HEK293 (cell line): ENCODE results near the gene MAK.
A peak's percentile ranks its signal among the peaks of the same experiment; 100 is the strongest.

Experiments
- AEBP2 ChIP-seq: fragments of 450-650 bp; formaldehyde crosslinking; IDR thresholded peaks from 2 replicates; pipeline ENCODE4 v1.5.1; 2016; ENCODE audit warnings: missing biosample characterization, missing genetic modification characterization, borderline replicate concordance
- ATF2 ChIP-seq: fragments of 450-650 bp; formaldehyde crosslinking; IDR thresholded peaks from 2 replicates; pipeline ENCODE4 v1.5.1; 2016; ENCODE audit warnings: missing biosample characterization, missing genetic modification characterization, low read depth
- BCL6B ChIP-seq: fragments of 450-650 bp; formaldehyde crosslinking; IDR thresholded peaks from 2 replicates; pipeline ENCODE4 v1.5.1; 2017; ENCODE audit warnings: missing biosample characterization, missing genetic modification characterization
- CTCF ChIP-seq: fragments of 450-650 bp; formaldehyde crosslinking; IDR thresholded peaks from 2 replicates; pipeline ENCODE4 v1.5.1; 2016; ENCODE audit warnings: missing biosample characterization, missing genetic modification characterization
- GLIS2 ChIP-seq: fragments of 450-650 bp; formaldehyde crosslinking; IDR thresholded peaks from 2 replicates; pipeline ENCODE4 v1.5.1; 2016; ENCODE audit warnings: missing biosample characterization, missing genetic modification characterization
- KLF8 ChIP-seq: fragments of 450-650 bp; formaldehyde crosslinking; IDR thresholded peaks from 2 replicates; pipeline ENCODE4 v1.5.1; 2016; ENCODE audit warnings: missing biosample characterization, missing genetic modification characterization
- KLF9 ChIP-seq: fragments of 450-650 bp; formaldehyde crosslinking; IDR thresholded peaks from 2 replicates; pipeline ENCODE4 v1.5.1; 2016; ENCODE audit warnings: missing biosample characterization, missing genetic modification characterization, low read depth
- MZF1 ChIP-seq: fragments of 450-650 bp; formaldehyde crosslinking; IDR thresholded peaks from 2 replicates; pipeline ENCODE4 v1.5.1; 2017; ENCODE audit warnings: missing biosample characterization, missing genetic modification characterization, borderline replicate concordance
- PBX3 ChIP-seq: sonication (generic); formaldehyde crosslinking; IDR thresholded peaks from 2 replicates; pipeline ENCODE4 v1.8.1; 2022; ENCODE audit warnings: mild to moderate bottlenecking, moderate library complexity, missing genetic modification reagents
- PRDM6 ChIP-seq: fragments of 450-650 bp; formaldehyde crosslinking; IDR thresholded peaks from 2 replicates; pipeline ENCODE4 v1.5.1; 2017; ENCODE audit warnings: missing biosample characterization, missing genetic modification characterization
- SP3 ChIP-seq: fragments of 450-650 bp; formaldehyde crosslinking; IDR thresholded peaks from 2 replicates; pipeline ENCODE4 v1.5.1; 2016; ENCODE audit warnings: missing biosample characterization, missing genetic modification characterization
- ZBTB8A ChIP-seq: fragments of 450-650 bp; formaldehyde crosslinking; IDR thresholded peaks from 2 replicates; pipeline ENCODE4 v1.5.1; 2016; ENCODE audit warnings: missing biosample characterization, missing genetic modification characterization
- ZFP3 ChIP-seq: fragments of 450-650 bp; formaldehyde crosslinking; IDR thresholded peaks from 2 replicates; pipeline ENCODE4 v1.5.1; 2016; ENCODE audit warnings: low read depth, missing biosample characterization, missing genetic modification characterization
- ZFP37 ChIP-seq: fragments of 450-650 bp; formaldehyde crosslinking; IDR thresholded peaks from 2 replicates; pipeline ENCODE4 v1.5.1; 2016; ENCODE audit warnings: missing biosample characterization, missing genetic modification characterization
- ZNF121 ChIP-seq: fragments of 450-650 bp; formaldehyde crosslinking; IDR thresholded peaks from 2 replicates; pipeline ENCODE4 v1.5.1; 2016; ENCODE audit warnings: missing biosample characterization, missing genetic modification characterization
- ZNF169 ChIP-seq: fragments of 450-650 bp; formaldehyde crosslinking; IDR thresholded peaks from 2 replicates; pipeline ENCODE4 v1.5.1; 2016; ENCODE audit warnings: missing biosample characterization, missing genetic modification characterization
- ZNF175 ChIP-seq: fragments of 450-650 bp; formaldehyde crosslinking; IDR thresholded peaks from 2 replicates; pipeline ENCODE4 v1.5.1; 2016; ENCODE audit warnings: missing biosample characterization, missing genetic modification characterization
- ZNF184 ChIP-seq: fragments of 450-650 bp; IDR thresholded peaks from 2 replicates; pipeline ENCODE4 v1.5.1; 2018; ENCODE audit warnings: missing biosample characterization, mild to moderate bottlenecking, missing genetic modification characterization
- ZNF2 ChIP-seq: fragments of 450-650 bp; formaldehyde crosslinking; IDR thresholded peaks from 2 replicates; pipeline ENCODE4 v1.5.1; 2016; ENCODE audit warnings: missing biosample characterization, missing genetic modification characterization
- ZNF266 ChIP-seq: fragments of 450-650 bp; formaldehyde crosslinking; IDR thresholded peaks from 2 replicates; pipeline ENCODE4 v1.5.1; 2016; ENCODE audit warnings: missing biosample characterization, missing genetic modification characterization, low read depth
- ZNF324 ChIP-seq: fragments of 450-650 bp; formaldehyde crosslinking; IDR thresholded peaks from 2 replicates; pipeline ENCODE4 v1.5.1; 2016; ENCODE audit warnings: missing biosample characterization, missing genetic modification characterization
- ZNF335 ChIP-seq: fragments of 450-650 bp; formaldehyde crosslinking; conservative IDR thresholded peaks from 2 replicates; pipeline ENCODE4 v1.5.1; 2016; ENCODE audit warnings: missing biosample characterization, missing genetic modification characterization
- ZNF362 ChIP-seq: fragments of 450-650 bp; formaldehyde crosslinking; IDR thresholded peaks from 2 replicates; pipeline ENCODE4 v1.5.1; 2016; ENCODE audit warnings: missing biosample characterization, missing genetic modification characterization
- ZNF366 ChIP-seq: fragments of 450-650 bp; formaldehyde crosslinking; conservative IDR thresholded peaks from 2 replicates; pipeline ENCODE4 v1.5.1; 2016; ENCODE audit warnings: missing biosample characterization, missing genetic modification characterization
- ZNF37A ChIP-seq: fragments of 450-650 bp; IDR thresholded peaks from 2 replicates; pipeline ENCODE4 v1.5.1; 2018; ENCODE audit warnings: missing biosample characterization, missing genetic modification characterization
- ZNF394 ChIP-seq: fragments of 450-650 bp; formaldehyde crosslinking; IDR thresholded peaks from 2 replicates; pipeline ENCODE4 v1.5.1; 2016; ENCODE audit warnings: missing biosample characterization, missing genetic modification characterization, mild to moderate bottlenecking, moderate library complexity, borderline replicate concordance
- ZNF423 ChIP-seq: fragments of 450-650 bp; formaldehyde crosslinking; IDR thresholded peaks from 2 replicates; pipeline ENCODE4 v1.5.1; 2016; ENCODE audit warnings: missing biosample characterization, missing genetic modification characterization
- ZNF473 ChIP-seq: fragments of 450-650 bp; formaldehyde crosslinking; IDR thresholded peaks from 2 replicates; pipeline ENCODE4 v1.5.1; 2017; ENCODE audit warnings: missing biosample characterization, missing genetic modification characterization
- ZNF555 ChIP-seq: fragments of 450-650 bp; formaldehyde crosslinking; conservative IDR thresholded peaks from 2 replicates; pipeline ENCODE4 v1.5.1; 2017; ENCODE audit warnings: missing biosample characterization, mild to moderate bottlenecking, missing genetic modification characterization, inconsistent platforms
- ZNF658 ChIP-seq: fragments of 450-650 bp; formaldehyde crosslinking; IDR thresholded peaks from 2 replicates; pipeline ENCODE4; 2016; ENCODE audit warnings: missing biosample characterization, missing genetic modification characterization

The MAK gene

GRCh38 chr6:10722820-10723566 is 115.3 kb downstream of the MAK start, which contains the start of gene TMEM14C (continued):
- peak; percentile 75 for TF ChIP-seq GLIS2 (tag by site-specific recombination)
- no peak for TF ChIP-seq ZNF555 (tag by site-specific recombination)
- peak; percentile 81 for TF ChIP-seq KLF9 (tag by site-specific recombination)
- no peak for TF ChIP-seq MZF1
- peak; percentile 90 for TF ChIP-seq SP3 (tag by site-specific recombination)
- TF ChIP-seq KLF8 (tag by site-specific recombination) = peak; percentile 83; the same call in 1 of the 2 replicates
- TF ChIP-seq ATF2 (tag by site-specific recombination) = no peak
- TF ChIP-seq ZNF2 (tag by site-specific recombination) = peak; percentile 66; the same call in 1 of the 2 replicates
- TF ChIP-seq ZNF658 (tag by site-specific recombination) = no peak
- no peak; the same call in 1 of the 2 replicates for TF ChIP-seq ZFP37 (tag by site-specific recombination)
- TF ChIP-seq ZNF335 (tag by site-specific recombination) = peak; percentile 88
- TF ChIP-seq ZFP3 (tag by site-specific recombination) = no peak
- no peak for TF ChIP-seq CTCF (tag by site-specific recombination)
- no peak for TF ChIP-seq ZNF169 (tag by site-specific recombination)
- no peak for TF ChIP-seq BCL6B (tag by site-specific recombination)
- TF ChIP-seq ZNF394 (tag by site-specific recombination) = no peak; the same call in 1 of the 2 replicates
- TF ChIP-seq ZNF362 = no peak
- no peak for TF ChIP-seq ZNF473 (tag by site-specific recombination)
- no peak for TF ChIP-seq ZNF423
- TF ChIP-seq ZNF37A (tag by site-specific recombination) = no peak
- TF ChIP-seq ZNF366 (tag by site-specific recombination) = no peak
- TF ChIP-seq ZBTB8A (tag by site-specific recombination) = peak; percentile 71
- TF ChIP-seq ZNF175 (tag by site-specific recombination) = no peak
- TF ChIP-seq ZNF266 (tag by site-specific recombination) = no peak
- no peak for TF ChIP-seq ZNF184
- TF ChIP-seq PRDM6 (tag by site-specific recombination) = no peak
- TF ChIP-seq AEBP2 (tag by site-specific recombination) = no peak
- no peak for TF ChIP-seq ZNF324 (tag by site-specific recombination)
- TF ChIP-seq ZNF121 (tag by site-specific recombination) = no peak
- TF ChIP-seq PBX3 (CRISPR knock-in tag) = 0 out of 2 replicates have a peak, but pooled peaks have one; percentile 9
